Transverse colon (tissue), 4 donors: ENCODE data around the gene KLK11.

Experiments used
- CTCF ChIP-seq, 5 experiments: fragments of 200-600 bp in 3 of 5; fragments of 450-650 bp in 2 of 5; sonication (generic) in 3 of 5; IDR thresholded peaks; 1 replicate in 2 of 5; 2 replicates in 3 of 5; pipeline ENCODE4 v1.5.1; 2016 to 2017; ENCODE audit warnings: antibody characterized with exemption in 5 of 5, inconsistent platforms in 3 of 5, mild to moderate bottlenecking in 2 of 5, moderate library complexity in 1 of 5
- EP300 ChIP-seq: sonication (generic); formaldehyde crosslinking; IDR thresholded peaks from one replicate; pipeline ENCODE4 v1.6.1; 2017; ENCODE audit warnings: antibody characterized with exemption, low read depth
- POLR2A ChIP-seq: fragments of 450-650 bp; IDR thresholded peaks from one replicate; pipeline ENCODE4 v1.6.1; 2016; ENCODE audit warnings: antibody characterized with exemption, mild to moderate bottlenecking, moderate library complexity
- POLR2AphosphoS5 ChIP-seq, 3 donors: sonication (generic); formaldehyde crosslinking; IDR thresholded peaks; one replicate each; pipeline ENCODE4 v1.6.1; 2016; ENCODE audit warnings: antibody characterized with exemption in 3 of 3

GRCh38 chr19:51065221-51065960 is 39.0 kb upstream of the KLK11 start:
- TF ChIP-seq POLR2A, result no peak
- no peak for TF ChIP-seq CTCF (IDR thresholded peaks at IDR 0.05)
- no peak for TF ChIP-seq EP300
- TF ChIP-seq POLR2AphosphoS5 (IDR thresholded peaks at IDR 0.05), result no peak
